AG04450 (cell line): Measurements from ENCODE around the gene NEGR1. TPM values are rescaled to one million over a fixed set of nuclear protein-coding genes. Genes with fewer than 3 reads are reported as not detected.

Experiments
- CTCF ChIA-PET: fragments of 300-600, 350-600 bp; formaldehyde crosslinking; extraction: SDS; loops from one replicate; lab custom pipeline; 2022; ENCODE audit warnings: antibody characterized with exemption, inconsistent platforms; lab: Charles Lee
- POLR2A ChIA-PET: fragments of 350-600 bp; formaldehyde crosslinking; extraction: SDS; loops from one replicate; lab custom pipeline; 2021; ENCODE audit warnings: antibody characterized with exemption, inconsistent platforms; lab: Yijun Ruan, JAX
- DNase-seq: peaks from one replicate; pipeline ENCODE4 v3.0.0-alpha.2; 2011; ENCODE audit warnings: low read depth, low spot score
- H3K27ac ChIP-seq: one replicate; pipeline ENCODE4 v1.5.1; 2012; ENCODE audit warnings: low read depth, low read length, control low read depth
- H3K27me3 ChIP-seq: one replicate; pipeline ENCODE4 v1.6.0; 2012; ENCODE audit warnings: low read length; ENCODE audit not compliant: control insufficient read depth, insufficient read depth
- H3K4me3 ChIP-seq: 2 replicates; pipeline ENCODE4 v1.5.1; 2011; ENCODE audit warnings: mild to moderate bottlenecking, low read depth, low read length, control low read depth
- H3K9me3 ChIP-seq: 2 replicates; pipeline ENCODE4 v1.5.1; 2012; ENCODE audit warnings: low read length; ENCODE audit not compliant: control insufficient read depth, insufficient read depth
- CTCF ChIP-seq: IDR thresholded peaks from 2 replicates; pipeline ENCODE4 v1.5.1; 2011; ENCODE audit warnings: low read depth, low read length, control low read depth, inconsistent platforms
- polyA plus RNA-seq: library from polyadenylated mRNA; depleted of rRNA; stranded (reverse); fragments of >200 nt; gene quantifications from 2 replicates; pipeline ENCODE4 v1.2.3, GENCODE V29; 2011
- small RNA-seq: library from RNA; depleted of rRNA; stranded (forward); fragments of <200 nt; gene quantifications from one replicate; pipeline ENCODE3, GENCODE V24; 2012; ENCODE audit warnings: low read depth; ENCODE audit not compliant: insufficient read length

Gene NEGR1
- polyA plus RNA-seq, 1 experiment = 11.3 TPM

- Histone ChIP-seq H3K4me3 (no peak overlapping the region), H3K9me3 (no peaks in the 10 kb centered on the region), H3K27me3 (no peaks in the 10 kb centered on the region), H3K27ac (no peak overlapping the region)
- ChIA-PET POLR2A (no interaction called here), CTCF (interaction anchor here (0.6 kb wide), 1 partner anchor 66 kb away, joined by 3 read pairs; no protein-coding TSS in a partner anchor)
- TF ChIP-seq CTCF = peak; percentile 20; the same call in 1 of the 2 replicates
- no peak for DNase-seq
Measured at GRCh38 chr1:71357708-71358107, 924.6 kb downstream of the NEGR1 start.

GRCh38 chr1:71351438-71351837 is 930.9 kb downstream of the NEGR1 start:
- Histone ChIP-seq H3K27ac (no peak overlapping the region), H3K27me3 (no peaks in the 10 kb centered on the region), H3K9me3 (no peaks in the 10 kb centered on the region), H3K4me3 (no peak overlapping the region)
- ChIA-PET POLR2A (no interaction called here), CTCF (interaction anchor here (1.5 kb wide), 1 partner anchor 270 kb away, joined by 5 read pairs; no protein-coding TSS in a partner anchor)
- peak; percentile 56 for DNase-seq
- no peak for TF ChIP-seq CTCF

- CTCF ChIA-PET = interaction anchor here (1.5 kb wide), 1 partner anchor 269 kb away, joined by 5 read pairs; no protein-coding TSS in a partner anchor
Measured at GRCh38 chr1:71350805-71351204, 931.5 kb downstream of the NEGR1 start.

GRCh38 chr1:71350330-71350729 is 932.0 kb downstream of the NEGR1 start:
- H3K27ac ChIP-seq = no peak overlapping the region
- ChIA-PET POLR2A (no interaction called here), CTCF (interaction anchor here (1.5 kb wide), 1 partner anchor 269 kb away, joined by 5 read pairs; no protein-coding TSS in a partner anchor)
- no peak overlapping the region for H3K4me3 ChIP-seq
- H3K27me3 ChIP-seq = no peaks in the 10 kb centered on the region
- no peak for TF ChIP-seq CTCF
- no peaks in the 10 kb centered on the region for H3K9me3 ChIP-seq
- DNase-seq = no peak

More at GRCh38 chr1:71350805-71351204, 931.5 kb downstream of the NEGR1 start:
- no peak for TF ChIP-seq CTCF
- no peaks in the 10 kb centered on the region for H3K9me3 ChIP-seq
- no peak overlapping the region for H3K27ac ChIP-seq
- no peak overlapping the region for H3K4me3 ChIP-seq
- H3K27me3 ChIP-seq = no peaks in the 10 kb centered on the region
- POLR2A ChIA-PET = no interaction called here
- DNase-seq = no peak

Small RNA genes within 50 kb of the gene (small RNA-seq; reads per million reads assigned to genes)
- gene AL358453.1 = not detected
- gene AL359821.1 = not detected
